Activated CD8-positive, alpha-beta memory T cell treated with anti-CD3 and anti-CD28 coated beads, Interleukin-2, amount 50 U/mL, for 24 hours (primary cell): ENCODE measurements around the gene FCF1.

Experiments
- DNase-seq: peaks from one replicate; pipeline ENCODE4 v3.0.0-alpha.2; 2020; ENCODE audit errors: extremely low read depth

Gene FCF1

GRCh38 chr14:74763803-74764531 lies 51.0 kb downstream of the FCF1 start:
- DNase-seq = no peak

GRCh38 chr14:74765721-74766120 lies 52.8 kb downstream of the FCF1 start:
- no peak for DNase-seq

GRCh38 chr14:74771399-74771798 lies 58.5 kb downstream of the FCF1 start:
- no peak for DNase-seq

GRCh38 chr14:74784634-74785033 lies 71.7 kb downstream of the FCF1 start:
- no peak for DNase-seq

GRCh38 chr14:74785056-74785613 lies 72.2 kb downstream of the FCF1 start:
- DNase-seq = no peak

GRCh38 chr14:74786796-74787315 lies 73.9 kb downstream of the FCF1 start:
- DNase-seq = no peak
